Measurements from ENCODE around the gene CACNA1S.

DNA sequence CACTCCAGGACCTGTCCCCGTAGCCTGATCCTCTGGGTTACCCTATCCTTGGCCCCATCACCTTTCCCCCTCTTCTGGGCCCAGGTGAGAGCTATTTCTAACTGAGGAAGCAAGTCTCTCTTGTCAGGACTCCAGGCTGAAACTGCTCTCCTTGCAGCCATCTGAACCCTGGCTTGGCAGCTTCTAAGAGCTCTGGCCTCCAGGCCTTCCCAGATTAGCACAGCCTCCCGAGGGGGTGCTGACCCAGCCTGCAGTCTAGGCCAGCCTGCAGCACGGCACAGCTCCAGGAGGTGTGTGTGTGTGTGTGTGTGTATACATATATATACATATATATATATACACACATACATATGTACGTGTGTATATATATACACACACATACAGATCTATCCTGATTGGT is 17.4 kb downstream of the CACNA1S start:
- TF ChIP-seq, protein P1, sequence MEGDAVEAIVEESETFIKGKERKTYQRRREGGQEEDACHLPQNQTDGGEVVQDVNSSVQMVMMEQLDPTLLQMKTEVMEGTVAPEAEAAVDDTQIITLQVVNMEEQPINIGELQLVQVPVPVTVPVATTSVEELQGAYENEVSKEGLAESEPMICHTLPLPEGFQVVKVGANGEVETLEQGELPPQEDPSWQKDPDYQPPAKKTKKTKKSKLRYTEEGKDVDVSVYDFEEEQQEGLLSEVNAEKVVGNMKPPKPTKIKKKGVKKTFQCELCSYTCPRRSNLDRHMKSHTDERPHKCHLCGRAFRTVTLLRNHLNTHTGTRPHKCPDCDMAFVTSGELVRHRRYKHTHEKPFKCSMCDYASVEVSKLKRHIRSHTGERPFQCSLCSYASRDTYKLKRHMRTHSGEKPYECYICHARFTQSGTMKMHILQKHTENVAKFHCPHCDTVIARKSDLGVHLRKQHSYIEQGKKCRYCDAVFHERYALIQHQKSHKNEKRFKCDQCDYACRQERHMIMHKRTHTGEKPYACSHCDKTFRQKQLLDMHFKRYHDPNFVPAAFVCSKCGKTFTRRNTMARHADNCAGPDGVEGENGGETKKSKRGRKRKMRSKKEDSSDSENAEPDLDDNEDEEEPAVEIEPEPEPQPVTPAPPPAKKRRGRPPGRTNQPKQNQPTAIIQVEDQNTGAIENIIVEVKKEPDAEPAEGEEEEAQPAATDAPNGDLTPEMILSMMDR (IDR thresholded peaks at IDR 0.05; ENCODE audit: low read depth, low read length, poor library complexity, severe bottlenecking): no peak
- TF ChIP-seq EZH2phosphoT487 (IDR thresholded peaks at IDR 0.05; ENCODE audit: borderline replicate concordance, low read length): no peak
